Esophagus squamous epithelium (tissue), 5 donors: ENCODE measurements around the gene NUBP2. TPM values are rescaled to one million over a fixed set of nuclear protein-coding genes. Genes with fewer than 3 reads are reported as not detected.
A peak's percentile ranks its signal among the peaks of the same experiment; 100 is the strongest.

Experiments
- DNase-seq: peaks from one replicate; lab custom pipeline; 2025; lab: John Stamatoyannopoulos, UW
- H3K27ac ChIP-seq, 4 donors: fragments of 200-600 bp; sonication (generic); one replicate each; pipeline ENCODE4 v1.5.1; 2016 to 2019; ENCODE audit warnings: mild to moderate bottlenecking in 1 of 4
- H3K27me3 ChIP-seq, 4 donors: fragments of 200-600 bp; sonication (generic); 1 replicate in 3 of 4; 2 replicates in 1 of 4; pipeline versions ENCODE4 v1.5.1 to v1.6.0; 2017 to 2021; ENCODE audit warnings: antibody characterized with exemption in 1 of 4
- H3K36me3 ChIP-seq, 3 donors: fragments of 200-600 bp; sonication (generic); one replicate each; pipeline ENCODE4 v1.5.1; 2016 to 2019
- H3K4me1 ChIP-seq, 3 donors: fragments of 200-600 bp; sonication (generic); one replicate each; pipeline ENCODE4 v1.5.1; 2017 to 2019
- H3K4me3 ChIP-seq, 4 donors: fragments of 200-600 bp; sonication (generic); 1 replicate in 3 of 4; 2 replicates in 1 of 4; pipeline ENCODE4 v1.5.1; 2016 to 2019; ENCODE audit warnings: mild to moderate bottlenecking in 2 of 4, moderate library complexity in 1 of 4
- H3K9me3 ChIP-seq, 3 donors: fragments of 200-600 bp; sonication (generic); one replicate each; pipeline ENCODE4 v1.5.1; 2016 to 2019
- CTCF ChIP-seq, 6 experiments: fragments of 450-650 bp in 4 of 6; fragments of 200-600 bp in 2 of 6; sonication (generic) in 2 of 6; IDR thresholded peaks; one replicate each; pipeline ENCODE4 v1.5.1; 2016 to 2019; ENCODE audit warnings: antibody characterized with exemption in 6 of 6, mild to moderate bottlenecking in 4 of 6, moderate library complexity in 4 of 6
- POLR2A ChIP-seq, 4 donors: fragments of 450-650 bp; IDR thresholded peaks; one replicate each; pipeline ENCODE4 v1.6.1; 2017; ENCODE audit warnings: antibody characterized with exemption in 4 of 4, mild to moderate bottlenecking in 4 of 4, moderate library complexity in 3 of 4
- WGBS, 2 donors: methylation state at CpG; one replicate each; pipeline ENCODE4 v1.1.5; 2018; 5-methylcytosine and 5-hydroxymethylcytosine counted together
- intact Hi-C: fragments of 100-400 bp; cut with DNase I; formaldehyde crosslinking; loops from one replicate; pipeline ENCODE4 v1.15.0; 2022
- total RNA-seq, 4 donors: library from RNA; depleted of rRNA; stranded (reverse); fragments of >200 nt; gene quantifications; one replicate each; pipeline ENCODE4 v1.1.0, GENCODE V29; 2016
- donor health status: DM: yes; HTN: yes; CAD: no.

NUBP2 gene
- 10 to 100 TPM; 71.4 to 91.5 (median 79.5) TPM for total RNA-seq

- peak within 1 kb of the TSS; percentile 86 to 96 (median 94) for H3K4me3 ChIP-seq
- no peaks in the 10 kb centered on the region for H3K27me3 ChIP-seq
- no peaks in the 10 kb centered on the region for H3K9me3 ChIP-seq
- intact Hi-C loops: no loop called here
- peaks cover 6 to 63% (median 11%) of the 10 kb centered on the region in 3 donors for H3K36me3 ChIP-seq
- peak within 1 kb of the TSS; percentile 80 to 97 (median 94) for H3K27ac ChIP-seq
- 0% methylated on average over 8 of the region's 102 CpGs; no CpG with 5 or more reads in 1 of the 2 donors for WGBS, 2 donors
- TF ChIP-seq CTCF (IDR thresholded peaks at IDR 0.05): no peak
- peak in 2 of 4 donors; percentile 75 to 83 for TF ChIP-seq POLR2A (IDR thresholded peaks at IDR 0.05)
- H3K4me1 ChIP-seq: peaks cover 24 to 73% (median 33%) of the 10 kb centered on the region in 3 donors
- peak; percentile 99 for DNase-seq
These were observed at the start of gene NUBP2, which contains the start of gene SPSB3 for GRCh38 chr16:1782408-1783264. Gene NUBP2 (plus strand): TSS chr16:1782960. CDS start chr16:1783021, 61 bp downstream. Gene SPSB3 (minus strand): TSS chr16:1782571. CDS start chr16:1781483, 1,088 bp downstream.

GRCh38 chr16:1734123-1734522 lies 48.6 kb upstream of the NUBP2 start:
- intact Hi-C loops: no loop called here
- Histone ChIP-seq H3K4me1 (no peaks in the 10 kb centered on the region), H3K36me3 (peaks cover 24 to 62% (median 31%) of the 10 kb centered on the region in 3 donors), H3K27me3 (no peaks in the 10 kb centered on the region), H3K4me3 (no peak overlapping the region), H3K27ac (no peak overlapping the region), H3K9me3 (no peaks in the 10 kb centered on the region)
- no peak for DNase-seq
- no peak for TF ChIP-seq CTCF (IDR thresholded peaks at IDR 0.05)
- no peak for TF ChIP-seq POLR2A (IDR thresholded peaks at IDR 0.05)
- WGBS, 2 donors: no CpG with 5 or more reads among the region's 22 CpGs

GRCh38 chr16:1734816-1735215 lies 47.9 kb upstream of the NUBP2 start:
- no peaks in the 10 kb centered on the region for H3K4me1 ChIP-seq
- H3K9me3 ChIP-seq: no peaks in the 10 kb centered on the region
- H3K4me3 ChIP-seq: no peak overlapping the region
- peaks cover 19 to 55% (median 24%) of the 10 kb centered on the region in 3 donors for H3K36me3 ChIP-seq
- TF ChIP-seq CTCF (IDR thresholded peaks at IDR 0.05): no peak
- no peak overlapping the region for H3K27ac ChIP-seq
- 97 to 98% methylated on average over 11 to 12 of the region's 22 CpGs for WGBS, 2 donors
- DNase-seq: no peak
- H3K27me3 ChIP-seq: no peaks in the 10 kb centered on the region
- intact Hi-C loops: no loop called here

GRCh38 chr16:1740234-1740633 lies 42.5 kb upstream of the NUBP2 start:
- Histone ChIP-seq H3K4me1 (peaks cover 0 to 6% (median 0%) of the 10 kb centered on the region in 3 donors), H3K36me3 (peaks cover 15 to 49% (median 17%) of the 10 kb centered on the region in 3 donors), H3K27me3 (no peaks in the 10 kb centered on the region), H3K9me3 (no peaks in the 10 kb centered on the region), H3K4me3 (no peak overlapping the region), H3K27ac (no peak overlapping the region)
- intact Hi-C loops: no loop called here
- WGBS, 2 donors: 95 to 98% methylated on average over 31 to 33 of the region's 33 CpGs
- DNase-seq: no peak
- TF ChIP-seq POLR2A (IDR thresholded peaks at IDR 0.05) (no peak), CTCF (IDR thresholded peaks at IDR 0.05) (no peak)
